ENCODE measurements around the gene SLC39A6. TPM values are rescaled to one million over a fixed set of nuclear protein-coding genes. Genes with fewer than 3 reads are reported as not detected.

Gene SLC39A6
- polyA plus RNA-seq, 1 donor (not counting 4 experiments of a cell fraction or from before 2014, with no cell fraction given), result 145 TPM

- no peaks in the 10 kb centered on the region for H3K9me1 ChIP-seq (ENCODE audit: control insufficient read depth, extremely low read depth, insufficient read depth, low read length)
- DNase-seq (ENCODE audit: low read depth, low spot score) (no peak), FAIRE-seq (no peak)
- H3K4me1 ChIP-seq (ENCODE audit: control insufficient read depth, extremely low read depth, insufficient read depth, low read length), result no peaks in the 10 kb centered on the region
- TF ChIP-seq EZH2 (IDR thresholded peaks at IDR 0.05; ENCODE audit: low read length), result no peak
- TF ChIP-seq CTCF (optimal IDR thresholded peaks at IDR 0.05 in 1 of 3, IDR thresholded peaks at IDR 0.05 in 1 of 3, conservative IDR thresholded peaks at IDR 0.05 in 1 of 3; ENCODE audit: extremely low read depth in 1 of 3, insufficient read depth in 2 of 3, low read length in 3 of 3), result no peak
- peaks cover 19 to 28% of the 10 kb centered on the region in 2 experiments for H3K36me3 ChIP-seq (ENCODE audit: control insufficient read depth in 2 of 2, extremely low read depth in 1 of 2, insufficient read depth in 2 of 2, low read length in 2 of 2)
- dilution Hi-C loops (cut with MboI; ENCODE audit: extremely low pct_ligation_motif_present, low sequenced_read_pairs), result no loop called here
- no peak overlapping the region for H2AFZ ChIP-seq (ENCODE audit: control insufficient read depth, low read length)
- H3K9me3 ChIP-seq (ENCODE audit: control insufficient read depth, low read depth, low read length), result no peaks in the 10 kb centered on the region
- no peak overlapping the region for H3K4me3 ChIP-seq (ENCODE audit: control insufficient read depth in 2 of 3, extremely low read depth in 1 of 3, insufficient read depth in 2 of 3, low read depth in 1 of 3, low read length in 3 of 3)
- no peaks in the 10 kb centered on the region for H3K27me3 ChIP-seq (ENCODE audit: control insufficient read depth, extremely low read depth, insufficient read depth, low read length)
- H4K20me1 ChIP-seq (ENCODE audit: control insufficient read depth, extremely low read depth, insufficient read depth, low read length), result no peaks in the 10 kb centered on the region
- no peak overlapping the region for H3K27ac ChIP-seq (ENCODE audit: control insufficient read depth, insufficient read depth, low read length)
- H3K79me2 ChIP-seq (ENCODE audit: control insufficient read depth, insufficient read depth, low read length), result no peaks in the 10 kb centered on the region
- no peak overlapping the region for H3K9ac ChIP-seq (ENCODE audit: control insufficient read depth, extremely low read depth, insufficient read depth, low read length)
- no peak overlapping the region for H3K4me2 ChIP-seq (ENCODE audit: control insufficient read depth, extremely low read depth, insufficient read depth, low read depth, low read length)
These were observed 24.6 kb upstream of the SLC39A6 start for GRCh38 chr18:36153771-36154170.

DNA sequence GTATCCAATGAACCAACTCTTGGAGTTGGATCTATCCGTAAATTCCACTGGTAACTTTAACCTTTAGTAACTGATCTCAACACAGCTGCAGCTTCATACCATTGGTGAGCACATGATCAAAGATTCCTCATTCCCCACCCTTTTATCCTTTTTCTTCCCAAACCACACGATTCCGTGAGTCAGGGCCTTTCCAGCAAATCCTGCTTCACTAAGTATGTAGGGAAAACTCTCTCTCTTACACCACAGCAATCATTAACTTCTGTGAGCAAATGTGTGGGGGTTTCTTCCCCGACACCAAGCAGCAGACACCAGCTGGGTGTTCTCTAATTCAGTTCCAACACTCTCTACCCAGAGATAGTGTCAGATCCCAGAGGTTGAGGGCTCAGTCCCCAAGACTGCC is 24.1 kb upstream of the SLC39A6 start:
- no peak overlapping the region for H3K27ac ChIP-seq (ENCODE audit: control insufficient read depth, insufficient read depth, low read length)
- no peaks in the 10 kb centered on the region for H4K20me1 ChIP-seq (ENCODE audit: control insufficient read depth, extremely low read depth, insufficient read depth, low read length)
- H3K4me1 ChIP-seq (ENCODE audit: control insufficient read depth, extremely low read depth, insufficient read depth, low read length), result no peaks in the 10 kb centered on the region
- dilution Hi-C loops (cut with MboI; ENCODE audit: extremely low pct_ligation_motif_present, low sequenced_read_pairs), result no loop called here
- H3K9ac ChIP-seq (ENCODE audit: control insufficient read depth, extremely low read depth, insufficient read depth, low read length), result no peak overlapping the region
- H3K9me3 ChIP-seq (ENCODE audit: control insufficient read depth, low read depth, low read length), result no peaks in the 10 kb centered on the region
- no peak for DNase-seq (ENCODE audit: low read depth, low spot score)
- H2AFZ ChIP-seq (ENCODE audit: control insufficient read depth, low read length), result no peak overlapping the region
- no peaks in the 10 kb centered on the region for H3K79me2 ChIP-seq (ENCODE audit: control insufficient read depth, insufficient read depth, low read length)
- FAIRE-seq, result no peak
- H3K27me3 ChIP-seq (ENCODE audit: control insufficient read depth, extremely low read depth, insufficient read depth, low read length), result no peaks in the 10 kb centered on the region
- no peaks in the 10 kb centered on the region for H3K9me1 ChIP-seq (ENCODE audit: control insufficient read depth, extremely low read depth, insufficient read depth, low read length)
- TF ChIP-seq EZH2 (IDR thresholded peaks at IDR 0.05; ENCODE audit: low read length), result no peak
- TF ChIP-seq CTCF (optimal IDR thresholded peaks at IDR 0.05 in 1 of 3, IDR thresholded peaks at IDR 0.05 in 1 of 3, conservative IDR thresholded peaks at IDR 0.05 in 1 of 3; ENCODE audit: extremely low read depth in 1 of 3, insufficient read depth in 2 of 3, low read length in 3 of 3), result no peak
- H3K36me3 ChIP-seq (ENCODE audit: control insufficient read depth in 2 of 2, extremely low read depth in 1 of 2, insufficient read depth in 2 of 2, low read length in 2 of 2), result peaks cover 22 to 24% of the 10 kb centered on the region in 2 experiments
- no peak overlapping the region for H3K4me2 ChIP-seq (ENCODE audit: control insufficient read depth, extremely low read depth, insufficient read depth, low read depth, low read length)
- no peak overlapping the region for H3K4me3 ChIP-seq (ENCODE audit: control insufficient read depth in 2 of 3, extremely low read depth in 1 of 3, insufficient read depth in 2 of 3, low read depth in 1 of 3, low read length in 3 of 3)
